Activated CD4-positive, CD25-positive, alpha-beta regulatory T cell treated with anti-CD3 and anti-CD28 coated beads, Interleukin-2, amount 50 U/mL, for 16 hours (primary cell): Measurements from ENCODE around the gene LEKR1.
"Not testable (repeated sequence)": the region's sequence is repeated elsewhere in the genome, so short reads cannot be mapped to it uniquely, and the experiment has no call there.

Source experiments
- DNase-seq: peaks from one replicate; pipeline ENCODE4 v3.0.0-alpha.2; 2020; ENCODE audit warnings: low read depth, low spot score

The LEKR1 gene

GRCh38 chr3:156806698-156807097, 19.5 kb upstream of the LEKR1 start:
- DNase-seq: no peak

DNA sequence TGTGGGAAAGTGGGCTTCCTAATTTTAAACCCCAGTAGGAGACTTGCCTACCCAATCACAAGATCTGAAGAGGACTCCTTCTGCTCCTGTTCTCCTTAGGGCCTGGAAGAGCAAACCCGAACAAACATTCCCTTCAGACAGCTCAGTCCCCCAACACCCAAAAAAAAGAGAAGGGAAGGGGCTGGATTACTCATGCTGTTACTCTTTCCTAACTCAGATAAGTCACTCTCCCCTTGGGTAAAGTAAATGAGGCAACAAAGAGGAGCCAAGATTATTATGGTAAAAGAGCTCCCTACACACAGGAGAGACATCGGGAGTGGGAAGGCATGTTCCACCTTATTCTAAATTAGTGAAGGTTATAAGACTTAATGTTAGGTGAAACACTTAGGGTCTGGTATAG, 18.1 kb upstream of the LEKR1 start:
- no peak for DNase-seq

DNA sequence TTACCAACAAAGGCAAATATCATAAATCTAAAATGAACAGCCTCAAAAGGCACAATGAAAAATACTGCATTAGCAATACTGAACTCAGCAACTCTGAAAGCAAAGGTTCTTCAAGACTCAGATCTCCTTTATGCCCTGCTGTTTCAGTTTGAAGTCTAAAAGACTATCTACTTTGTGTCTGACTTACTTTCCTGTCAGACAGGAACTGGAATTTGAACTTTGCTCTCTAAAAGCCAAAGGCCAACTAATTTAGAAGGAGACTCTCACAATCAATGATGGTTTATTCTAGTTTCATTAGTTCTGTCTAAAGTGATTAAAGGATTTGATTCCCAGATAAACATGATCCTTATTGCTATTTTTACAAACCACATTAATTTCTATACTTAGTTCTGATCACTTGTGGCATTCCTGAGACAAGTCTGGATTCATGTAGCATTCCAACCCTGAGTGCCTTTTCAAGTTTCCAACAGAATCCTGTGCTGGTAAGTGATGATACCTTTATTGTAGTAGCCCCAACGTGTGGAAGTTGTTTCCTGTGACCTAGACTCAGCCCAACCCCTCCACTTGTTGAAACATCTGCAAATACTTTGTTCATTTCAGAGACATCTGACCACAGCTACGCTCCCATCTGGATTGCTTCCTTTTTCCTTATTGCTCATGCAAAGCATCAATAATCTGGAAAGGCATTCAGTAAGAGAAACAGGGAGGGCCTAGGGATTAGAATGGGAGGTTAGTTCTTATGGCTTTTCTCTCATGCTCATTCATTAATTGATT, 14.9 kb upstream of the LEKR1 start:
- no peak for DNase-seq

- DNase-seq: no peak
These were observed 13.4 kb upstream of the LEKR1 start for GRCh38 chr3:156812521-156813335.

GRCh38 chr3:156814295-156814694, 11.9 kb upstream of the LEKR1 start:
- no peak for DNase-seq

GRCh38 chr3:156816091-156816793, 9.9 kb upstream of the LEKR1 start:
- peak; percentile 40 for DNase-seq

- DNase-seq: peak; percentile 77
These were observed 9.1 kb upstream of the LEKR1 start for GRCh38 chr3:156816794-156817645.

- no peak for DNase-seq
These were observed 8.4 kb upstream of the LEKR1 start for GRCh38 chr3:156817646-156818272.

GRCh38 chr3:156818273-156818651, 7.9 kb upstream of the LEKR1 start:
- no peak for DNase-seq

DNA sequence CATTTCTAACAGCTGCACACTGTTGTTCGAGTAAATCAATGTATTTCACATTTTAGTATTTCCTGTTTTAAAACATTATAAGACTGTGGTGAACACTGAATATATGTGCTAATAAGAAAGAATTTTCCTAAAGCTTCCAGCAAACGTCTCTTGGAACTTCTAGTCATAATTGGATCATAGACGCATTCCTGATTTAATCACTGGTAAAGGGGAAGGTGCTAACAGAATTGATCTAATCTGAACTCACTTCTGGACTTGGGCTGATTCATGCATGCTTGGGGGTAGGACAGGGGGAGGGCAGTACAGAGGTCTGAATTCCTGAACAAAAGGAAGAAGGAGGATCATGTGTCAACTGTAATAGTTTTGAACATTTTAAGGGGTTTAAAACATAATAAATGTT, 7.3 kb upstream of the LEKR1 start:
- DNase-seq: no peak

DNA sequence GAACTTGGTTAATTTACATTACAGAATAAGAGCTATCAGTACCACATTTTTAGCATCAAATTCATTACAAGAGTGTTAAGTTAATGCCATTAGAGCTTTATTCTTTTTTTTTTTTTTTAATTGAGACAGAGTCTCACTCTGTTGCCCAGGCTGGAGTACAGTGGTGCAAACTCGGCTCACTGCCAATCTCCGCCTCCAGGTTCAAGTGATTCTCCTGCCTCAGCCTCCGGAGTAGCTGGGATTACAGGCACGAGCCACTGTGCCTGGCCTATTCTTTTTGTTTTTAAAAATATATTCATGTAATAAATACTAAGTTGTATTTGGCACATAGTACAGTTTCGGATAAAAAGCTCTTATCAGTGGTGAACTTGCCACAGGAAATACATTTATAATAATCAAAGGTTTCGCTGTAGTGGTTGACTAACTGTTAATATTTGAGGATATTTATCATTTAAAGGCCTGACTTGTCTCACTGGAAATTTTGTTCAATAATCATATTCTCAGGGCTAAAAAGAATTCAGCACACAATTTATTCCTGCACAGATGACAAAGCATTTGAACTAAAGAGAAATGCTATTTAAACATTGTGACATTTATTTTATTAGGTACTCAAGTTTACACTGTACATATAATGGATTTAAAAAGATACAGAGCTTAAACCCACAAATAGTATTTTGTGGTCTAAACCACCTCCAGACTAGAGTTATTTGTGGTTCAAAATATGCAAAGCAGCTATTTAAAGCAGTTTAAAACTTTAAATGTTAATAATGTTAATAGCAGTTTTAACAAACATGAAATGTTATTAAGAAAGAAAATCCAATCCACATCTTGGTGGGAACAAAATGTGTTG, 6.1 kb upstream of the LEKR1 start:
- DNase-seq: no peak

DNA sequence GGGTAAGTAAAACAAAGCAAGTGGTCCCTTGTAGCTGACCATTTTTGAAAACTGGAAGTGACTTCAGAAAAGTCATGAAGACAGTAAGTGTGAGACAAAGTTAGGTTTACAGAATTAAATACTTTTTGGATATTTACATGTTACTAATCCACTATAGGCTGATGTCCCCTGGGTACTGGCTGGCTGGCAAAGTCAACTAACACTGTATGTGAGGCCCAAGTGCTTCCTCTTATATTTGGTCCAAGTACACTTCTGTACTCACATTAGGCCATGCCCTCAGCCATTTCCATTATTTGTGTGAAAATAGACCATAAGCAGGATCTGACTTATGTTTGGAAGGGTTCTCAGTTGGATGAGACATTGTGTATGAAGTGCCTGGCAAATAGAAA, 5.5 kb upstream of the LEKR1 start:
- no peak for DNase-seq

DNA sequence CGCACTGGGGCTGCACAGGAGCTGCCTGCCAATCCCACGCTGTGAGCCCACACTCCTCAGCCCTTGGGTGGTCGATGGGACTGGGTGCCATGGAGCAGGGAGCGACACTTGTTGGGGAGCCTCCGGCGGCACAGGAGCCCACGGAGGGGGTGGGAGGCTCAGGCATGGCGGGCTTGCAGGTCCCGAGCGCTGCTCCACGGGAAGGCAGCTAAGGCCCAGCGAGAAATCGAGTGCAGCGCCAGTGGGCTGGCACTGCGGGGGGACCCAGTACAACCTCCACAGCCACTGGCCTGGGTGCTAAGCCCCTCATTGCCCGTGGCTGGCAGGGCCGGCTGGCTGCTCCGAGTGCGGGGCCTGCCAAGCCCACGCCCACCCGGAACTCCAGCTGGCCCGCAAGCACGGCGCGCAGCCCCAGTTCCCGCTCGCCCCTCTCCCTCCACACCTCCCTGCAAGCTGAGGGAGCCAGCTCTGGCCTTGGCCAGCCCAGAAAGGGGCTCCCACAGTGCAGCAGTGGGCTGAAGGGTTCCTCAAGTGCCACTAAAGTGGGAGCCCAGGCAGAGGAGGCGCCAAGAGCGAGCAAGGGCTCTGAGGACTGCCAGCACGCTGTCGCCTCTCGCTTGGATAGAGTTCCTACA, 3.4 kb upstream of the LEKR1 start:
- not testable (repeated sequence) for DNase-seq

- DNase-seq: no peak
These were observed 384 bp upstream of the LEKR1 start for GRCh38 chr3:156825795-156826143.

DNA sequence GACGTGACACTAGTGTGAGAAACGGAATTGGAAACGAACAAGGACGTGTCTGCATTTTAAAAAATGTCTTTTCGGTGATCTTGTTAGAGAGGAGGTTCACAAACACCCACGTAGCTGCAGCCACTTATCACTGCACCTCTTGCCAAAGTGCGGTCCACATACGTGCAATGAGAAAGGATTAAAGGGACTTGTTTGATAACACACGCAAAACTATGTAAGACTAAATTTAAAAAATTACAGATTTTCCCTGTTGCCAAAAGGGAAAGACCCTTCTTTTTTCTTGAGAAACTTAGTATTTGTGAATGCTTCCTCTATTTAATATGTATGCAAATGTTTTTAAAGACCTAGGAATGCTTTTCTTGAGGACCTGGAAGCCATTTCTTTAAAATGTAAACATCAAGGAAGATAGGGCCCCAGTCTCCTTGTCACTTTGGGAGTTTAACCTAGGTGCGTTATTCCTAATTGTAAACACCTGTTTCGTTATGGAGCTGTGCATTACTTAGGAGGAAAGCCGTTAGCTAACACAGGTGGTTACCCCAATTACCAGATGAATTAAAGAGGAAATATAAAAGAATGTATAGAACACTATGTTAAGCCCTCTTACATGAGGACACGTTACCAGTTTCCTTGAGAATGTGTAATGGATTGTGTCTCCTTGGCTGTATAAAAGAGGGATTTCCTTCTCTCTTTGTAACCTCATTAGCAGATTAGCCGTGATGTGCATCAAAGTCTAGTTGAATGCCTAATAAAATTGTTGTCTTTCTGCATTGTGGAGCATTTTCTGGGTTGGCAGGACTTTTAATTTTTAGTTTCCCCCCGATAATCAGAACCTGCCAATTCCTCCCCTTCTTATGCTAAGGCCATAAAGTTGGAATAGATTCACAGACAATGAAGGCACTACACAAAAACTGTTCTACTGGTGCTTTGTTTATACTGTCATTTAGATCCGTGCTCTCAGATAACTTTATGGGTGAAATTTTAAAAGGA, 1.0 kb downstream of the LEKR1 start:
- no peak for DNase-seq

- DNase-seq: no peak
These were observed 4.9 kb downstream of the LEKR1 start for GRCh38 chr3:156831006-156831405.

GRCh38 chr3:156834435-156834834, 8.3 kb downstream of the LEKR1 start:
- DNase-seq: no peak

GRCh38 chr3:156834962-156835535, 8.9 kb downstream of the LEKR1 start:
- no peak for DNase-seq
